Measurements from ENCODE around the gene RPL31.

Gene RPL31

GRCh38 chr2:100964222-100964621, 37.9 kb upstream of the RPL31 start:
- no peak for DNase-seq (ENCODE audit: low read depth)
- TF ChIP-seq CTCF (IDR thresholded peaks at IDR 0.05; ENCODE audit: low read depth, low read length): no peak
- TF ChIP-seq MYC (IDR thresholded peaks at IDR 0.05; ENCODE audit: low read depth, low read length): no peak
- no peak for TF ChIP-seq MAX (IDR thresholded peaks at IDR 0.05; ENCODE audit: low read depth, low read length)
- TF ChIP-seq POLR2A (IDR thresholded peaks at IDR 0.05; ENCODE audit: extremely low read depth, insufficient read length): no peak
- no peak overlapping the region for H3K4me3 ChIP-seq (ENCODE audit: low read depth, low read length)

GRCh38 chr2:100964681-100965169, 37.4 kb upstream of the RPL31 start:
- no peak for TF ChIP-seq MYC (IDR thresholded peaks at IDR 0.05; ENCODE audit: low read depth, low read length)
- no peak for TF ChIP-seq POLR2A (IDR thresholded peaks at IDR 0.05; ENCODE audit: extremely low read depth, insufficient read length)
- TF ChIP-seq CTCF (IDR thresholded peaks at IDR 0.05; ENCODE audit: low read depth, low read length): no peak
- no peak for TF ChIP-seq MAX (IDR thresholded peaks at IDR 0.05; ENCODE audit: low read depth, low read length)
- no peak overlapping the region for H3K4me3 ChIP-seq (ENCODE audit: low read depth, low read length)
- DNase-seq (ENCODE audit: low read depth): no peak

- H3K4me3 ChIP-seq (ENCODE audit: low read depth, low read length): no peak overlapping the region
- TF ChIP-seq POLR2A (IDR thresholded peaks at IDR 0.05; ENCODE audit: extremely low read depth, insufficient read length) (no peak), MYC (IDR thresholded peaks at IDR 0.05; ENCODE audit: low read depth, low read length) (no peak), CTCF (IDR thresholded peaks at IDR 0.05; ENCODE audit: low read depth, low read length) (no peak), MAX (IDR thresholded peaks at IDR 0.05; ENCODE audit: low read depth, low read length) (no peak)
- no peak for DNase-seq (ENCODE audit: low read depth)
Measured at GRCh38 chr2:100965596-100965995, 36.5 kb upstream of the RPL31 start.

GRCh38 chr2:100967716-100968115, 34.4 kb upstream of the RPL31 start:
- DNase-seq (ENCODE audit: low read depth): no peak
- no peak overlapping the region for H3K4me3 ChIP-seq (ENCODE audit: low read depth, low read length)
- TF ChIP-seq CTCF (IDR thresholded peaks at IDR 0.05; ENCODE audit: low read depth, low read length) (no peak), MAX (IDR thresholded peaks at IDR 0.05; ENCODE audit: low read depth, low read length) (no peak), MYC (IDR thresholded peaks at IDR 0.05; ENCODE audit: low read depth, low read length) (no peak), POLR2A (IDR thresholded peaks at IDR 0.05; ENCODE audit: extremely low read depth, insufficient read length) (no peak)

- H3K4me3 ChIP-seq (ENCODE audit: low read depth, low read length): no peak overlapping the region
- DNase-seq (ENCODE audit: low read depth): no peak
- TF ChIP-seq MYC (IDR thresholded peaks at IDR 0.05; ENCODE audit: low read depth, low read length) (no peak), POLR2A (IDR thresholded peaks at IDR 0.05; ENCODE audit: extremely low read depth, insufficient read length) (no peak), CTCF (IDR thresholded peaks at IDR 0.05; ENCODE audit: low read depth, low read length) (no peak), MAX (IDR thresholded peaks at IDR 0.05; ENCODE audit: low read depth, low read length) (no peak)
Measured at GRCh38 chr2:100968146-100969145, 33.6 kb upstream of the RPL31 start.
